IMR-90 (cell line): ENCODE results near the gene ECHS1.

ENCODE experiments used
- CTCF ChIP-seq: conservative IDR thresholded peaks from 2 replicates; pipeline ENCODE4 v1.5.1; 2012; ENCODE audit warnings: mild to moderate bottlenecking, low read depth, low read length, improper control_type of control experiment
- POLR2A ChIP-seq: IDR thresholded peaks from 2 replicates; pipeline ENCODE4 v1.6.1; 2012; ENCODE audit warnings: mild to moderate bottlenecking, low read depth, low read length
- SMC3 ChIP-seq: fragments of 150-350 bp; IDR thresholded peaks from 2 replicates; pipeline ENCODE4 v1.6.1; 2016; ENCODE audit warnings: low read depth, mild to moderate bottlenecking, antibody characterized with exemption, low read length, moderate library complexity

- TF ChIP-seq SMC3 (no peak), POLR2A (no peak), CTCF (no peak)
Observed at GRCh38 chr10:133391249-133391635, 18.1 kb upstream of the ECHS1 start.
